Stimulated activated naive CD8-positive, alpha-beta T cell treated with anti-CD3 and anti-CD28 coated beads, Interleukin-15, Interleukin-2, amounts not matched to agents 100 ng/mL and 50 ng/mL, for 24 hours (primary cell): ENCODE results near the gene LEFTY1.
A peak's percentile ranks its signal among the peaks of the same experiment; 100 is the strongest.
"Not testable (repeated sequence)": the region's sequence is repeated elsewhere in the genome, so short reads cannot be mapped to it uniquely, and the experiment has no call there.

ENCODE experiments used
- H3K27ac Mint-ChIP-seq: one replicate; pipeline ENCODE4 v1.8.0; 2021; ENCODE audit warnings: mild to moderate bottlenecking, mixed read lengths
- H3K27me3 Mint-ChIP-seq: one replicate; pipeline ENCODE4 v1.8.0; 2021; ENCODE audit warnings: mixed read lengths
- H3K36me3 Mint-ChIP-seq: one replicate; pipeline ENCODE4 v1.8.0; 2021; ENCODE audit warnings: low read depth, mixed read lengths
- H3K4me1 Mint-ChIP-seq: one replicate; pipeline ENCODE4 v1.8.0; 2021; ENCODE audit warnings: low read depth, mixed read lengths
- H3K4me3 Mint-ChIP-seq: one replicate; pipeline ENCODE4 v1.8.0; 2021; ENCODE audit warnings: mild to moderate bottlenecking, mixed read lengths
- H3K9me3 Mint-ChIP-seq: one replicate; pipeline ENCODE4 v1.8.0; 2021; ENCODE audit warnings: mixed read lengths

Gene LEFTY1

DNA sequence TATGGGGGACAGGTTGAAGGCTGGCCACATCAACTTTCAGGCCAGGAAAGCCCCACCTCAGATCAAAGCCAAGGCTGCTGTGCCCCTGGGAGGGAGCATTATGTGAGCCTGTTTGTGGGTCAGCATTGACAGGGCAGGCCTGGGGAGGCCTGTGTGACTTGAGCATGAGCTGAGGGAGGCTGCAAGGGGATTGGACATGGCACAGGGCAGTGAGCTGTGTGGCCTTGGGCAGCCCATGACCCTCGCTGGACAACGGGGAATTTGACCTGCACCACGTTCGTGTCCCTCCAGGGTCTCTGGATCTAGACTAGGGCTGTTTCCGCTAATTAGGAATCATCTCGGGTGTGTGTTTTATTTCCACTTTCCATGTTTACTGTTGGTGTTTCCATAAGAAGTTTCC is 17.5 kb upstream of the LEFTY1 start:
- no peaks in the 10 kb centered on the region for H3K9me3 Mint-ChIP-seq
- H3K27ac Mint-ChIP-seq: no peak overlapping the region
- H3K27me3 Mint-ChIP-seq: no peaks in the 10 kb centered on the region
- H3K36me3 Mint-ChIP-seq: no peaks in the 10 kb centered on the region
- no peak overlapping the region for H3K4me3 Mint-ChIP-seq
- H3K4me1 Mint-ChIP-seq: peaks cover 28% of the 10 kb centered on the region

GRCh38 chr1:225903623-225904022 is 14.7 kb upstream of the LEFTY1 start:
- Mint-ChIP-seq H3K4me1 (peaks cover 18% of the 10 kb centered on the region), H3K4me3 (no peak overlapping the region), H3K27ac (no peak overlapping the region), H3K36me3 (no peaks in the 10 kb centered on the region), H3K9me3 (no peaks in the 10 kb centered on the region), H3K27me3 (no peaks in the 10 kb centered on the region)

DNA sequence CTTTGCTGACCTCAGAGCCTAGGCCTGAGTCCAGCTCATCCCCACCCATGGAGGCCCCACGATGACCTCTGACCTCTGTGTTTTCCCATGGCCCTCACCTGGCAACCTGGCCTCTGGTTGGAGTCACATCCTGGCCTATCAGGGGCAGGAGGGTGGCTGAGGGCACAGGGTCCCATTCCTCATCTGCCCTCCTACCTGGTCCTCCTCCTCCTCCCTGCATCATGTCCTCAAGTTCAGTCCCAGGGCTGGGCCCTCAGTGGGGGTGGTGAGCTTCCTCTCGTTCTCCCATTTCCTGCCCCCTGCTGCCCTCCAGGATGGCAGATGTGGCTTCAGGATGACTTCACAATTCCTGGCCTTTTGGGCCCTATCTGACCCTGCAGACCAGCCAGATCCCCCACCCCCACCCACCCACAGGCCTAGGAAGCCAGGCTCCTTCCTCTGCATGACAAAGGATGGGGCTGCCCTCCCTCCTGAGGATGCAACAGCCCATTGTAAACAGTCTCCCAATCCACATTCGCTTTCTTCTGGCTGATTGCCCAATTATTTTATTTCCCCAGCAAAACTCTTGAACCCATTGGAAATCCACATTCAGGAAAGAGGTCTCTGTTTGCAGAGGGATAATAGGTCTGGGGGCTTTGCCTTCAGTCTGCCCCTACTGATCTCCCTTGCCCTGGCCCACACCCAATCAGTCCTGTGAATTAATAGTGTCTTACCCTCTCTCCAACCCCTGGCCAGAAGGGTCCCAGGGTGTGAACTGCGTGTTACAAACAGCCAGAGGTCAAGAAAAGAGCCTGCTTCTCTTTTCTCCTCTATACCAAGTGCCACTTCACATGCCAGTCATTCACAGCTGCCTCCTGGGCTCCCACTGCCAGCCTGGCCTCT is 10.3 kb upstream of the LEFTY1 start:
- no peaks in the 10 kb centered on the region for H3K36me3 Mint-ChIP-seq
- no peaks in the 10 kb centered on the region for H3K9me3 Mint-ChIP-seq
- H3K27ac Mint-ChIP-seq: no peak overlapping the region
- H3K27me3 Mint-ChIP-seq: no peaks in the 10 kb centered on the region
- no peak overlapping the region for H3K4me3 Mint-ChIP-seq
- H3K4me1 Mint-ChIP-seq: peaks cover 38% of the 10 kb centered on the region

DNA sequence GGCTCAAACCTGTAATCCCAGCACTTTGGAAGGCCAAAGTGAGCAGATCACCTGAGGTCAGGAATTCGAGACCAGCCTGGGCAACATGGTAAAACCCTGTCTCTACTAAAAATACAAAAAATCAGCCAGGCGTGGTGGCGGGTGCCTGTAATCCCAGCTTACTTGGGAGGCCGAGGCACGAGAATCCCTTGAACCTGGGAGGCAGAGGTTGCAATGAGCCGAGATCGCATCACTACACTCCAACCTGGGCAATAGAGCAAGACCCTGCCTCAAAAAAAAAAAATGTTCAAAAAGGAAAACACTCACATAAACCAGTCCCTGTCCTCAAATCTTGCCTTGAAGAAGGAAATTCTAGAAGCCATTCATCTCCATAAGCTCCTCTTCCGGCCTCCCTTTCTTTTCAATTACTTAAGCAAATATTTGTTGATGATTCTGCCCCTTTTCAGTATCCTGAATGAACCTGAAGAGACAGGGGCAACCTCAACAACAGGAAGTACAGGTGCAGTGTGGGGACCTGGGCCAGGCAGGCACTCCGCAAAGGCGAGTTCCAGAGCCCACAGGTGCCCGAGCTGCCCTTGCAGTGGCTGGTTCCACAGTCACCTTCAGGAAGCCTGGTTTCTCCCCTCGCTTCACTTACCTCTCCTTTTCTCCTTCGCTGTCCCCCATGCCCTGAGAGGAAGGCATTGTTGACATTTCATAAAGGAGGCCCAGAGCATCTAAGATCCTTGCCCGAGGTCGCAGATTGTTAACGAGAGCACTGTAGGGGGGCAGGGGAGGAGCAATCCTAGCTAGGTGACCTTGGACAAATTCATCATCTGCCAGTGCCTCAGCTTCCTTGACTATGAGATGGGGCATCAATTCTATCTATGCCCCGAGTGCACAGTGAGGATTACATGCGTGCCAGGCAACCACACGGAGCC is 8.9 kb upstream of the LEFTY1 start:
- peak overlapping the region; percentile 82 for H3K27ac Mint-ChIP-seq
- peak overlapping the region; percentile 41 for H3K4me3 Mint-ChIP-seq
- no peaks in the 10 kb centered on the region for H3K27me3 Mint-ChIP-seq
- no peaks in the 10 kb centered on the region for H3K36me3 Mint-ChIP-seq
- H3K4me1 Mint-ChIP-seq: peaks cover 38% of the 10 kb centered on the region
- H3K9me3 Mint-ChIP-seq: no peaks in the 10 kb centered on the region

- peak overlapping the region; percentile 82 for H3K27ac Mint-ChIP-seq
- H3K9me3 Mint-ChIP-seq: no peaks in the 10 kb centered on the region
- no peaks in the 10 kb centered on the region for H3K27me3 Mint-ChIP-seq
- peaks cover 38% of the 10 kb centered on the region for H3K4me1 Mint-ChIP-seq
- no peaks in the 10 kb centered on the region for H3K36me3 Mint-ChIP-seq
- peak overlapping the region; percentile 37 for H3K4me3 Mint-ChIP-seq
Observed at GRCh38 chr1:225896937-225897549, 8.1 kb upstream of the LEFTY1 start.

GRCh38 chr1:225896494-225896893 is 7.5 kb upstream of the LEFTY1 start:
- no peaks in the 10 kb centered on the region for H3K27me3 Mint-ChIP-seq
- peak overlapping the region; percentile 15 for H3K4me3 Mint-ChIP-seq
- no peaks in the 10 kb centered on the region for H3K9me3 Mint-ChIP-seq
- H3K4me1 Mint-ChIP-seq: peaks cover 42% of the 10 kb centered on the region
- H3K27ac Mint-ChIP-seq: peak overlapping the region; percentile 82
- no peaks in the 10 kb centered on the region for H3K36me3 Mint-ChIP-seq

DNA sequence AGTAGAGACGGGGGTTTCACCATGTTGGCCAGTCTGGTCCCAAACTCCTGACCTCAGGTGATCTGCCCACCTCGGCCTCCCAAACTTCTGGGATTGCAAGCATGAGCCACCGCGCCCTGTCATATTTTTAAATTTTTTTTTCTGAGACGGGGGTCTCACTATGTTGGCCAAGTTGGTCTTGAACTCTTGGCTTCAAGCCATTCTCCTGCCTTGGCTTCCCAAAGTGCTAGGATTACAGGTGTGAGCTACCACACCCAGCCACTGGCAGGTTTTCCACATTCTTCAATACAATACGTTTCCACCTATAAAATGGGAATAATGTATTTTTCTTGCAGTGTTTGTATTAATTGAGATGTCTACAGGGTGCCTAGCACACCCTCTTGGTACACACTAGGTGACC is 3.4 kb upstream of the LEFTY1 start:
- no peaks in the 10 kb centered on the region for H3K9me3 Mint-ChIP-seq
- H3K36me3 Mint-ChIP-seq: no peaks in the 10 kb centered on the region
- no peak overlapping the region for H3K4me3 Mint-ChIP-seq
- peaks cover 25% of the 10 kb centered on the region for H3K4me1 Mint-ChIP-seq
- H3K27me3 Mint-ChIP-seq: no peaks in the 10 kb centered on the region
- no peak overlapping the region for H3K27ac Mint-ChIP-seq

- H3K27ac Mint-ChIP-seq: peak overlapping the region; percentile 36
- no peaks in the 10 kb centered on the region for H3K36me3 Mint-ChIP-seq
- no peaks in the 10 kb centered on the region for H3K9me3 Mint-ChIP-seq
- H3K4me3 Mint-ChIP-seq: no peak overlapping the region
- H3K4me1 Mint-ChIP-seq: peaks cover 16% of the 10 kb centered on the region
- H3K27me3 Mint-ChIP-seq: no peaks in the 10 kb centered on the region
Observed at GRCh38 chr1:225891229-225891972, 2.5 kb upstream of the LEFTY1 start.

- H3K4me1 Mint-ChIP-seq: peaks cover 9% of the 10 kb centered on the region
- no peaks in the 10 kb centered on the region for H3K36me3 Mint-ChIP-seq
Observed at GRCh38 chr1:225890346-225891228, 1.6 kb upstream of the LEFTY1 start.

DNA sequence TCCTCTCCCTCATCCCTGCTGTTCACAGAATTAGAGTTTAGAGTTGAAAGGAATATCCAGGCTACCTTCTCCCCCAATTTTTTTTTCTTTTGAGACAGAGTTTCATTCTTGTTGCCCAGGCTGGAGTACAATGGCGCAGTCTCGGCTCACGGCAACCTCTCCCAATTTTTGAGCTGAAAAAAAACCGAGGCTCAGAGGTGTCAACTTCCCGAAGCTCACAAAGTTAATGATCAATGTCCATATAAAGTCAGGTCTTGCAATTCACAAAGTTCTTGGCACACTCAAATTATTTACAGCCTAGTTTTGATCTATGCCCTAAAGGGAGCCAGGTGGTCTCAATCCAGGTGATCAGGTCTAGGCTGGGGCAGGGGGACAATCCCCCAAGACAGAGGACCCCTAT is 797 bp upstream of the LEFTY1 start:
- no peaks in the 10 kb centered on the region for H3K27me3 Mint-ChIP-seq
- no peak overlapping the region for H3K4me3 Mint-ChIP-seq
- H3K36me3 Mint-ChIP-seq: no peaks in the 10 kb centered on the region
- H3K9me3 Mint-ChIP-seq: no peaks in the 10 kb centered on the region
- peaks cover 9% of the 10 kb centered on the region for H3K4me1 Mint-ChIP-seq
- H3K27ac Mint-ChIP-seq: peak overlapping the region; percentile 5

More at GRCh38 chr1:225890346-225891228, 1.6 kb upstream of the LEFTY1 start:
- Mint-ChIP-seq H3K27ac (no peak overlapping the region), H3K4me3 (no peak overlapping the region), H3K27me3 (no peaks in the 10 kb centered on the region), H3K9me3 (no peaks in the 10 kb centered on the region)

GRCh38 chr1:225888289-225888897 is 553 bp downstream of the LEFTY1 start:
- Mint-ChIP-seq H3K4me3 (no peak overlapping the region), H3K9me3 (no peaks in the 10 kb centered on the region), H3K27ac (no peak overlapping the region), H3K4me1 (peaks cover 15% of the 10 kb centered on the region), H3K36me3 (no peaks in the 10 kb centered on the region), H3K27me3 (no peaks in the 10 kb centered on the region)

DNA sequence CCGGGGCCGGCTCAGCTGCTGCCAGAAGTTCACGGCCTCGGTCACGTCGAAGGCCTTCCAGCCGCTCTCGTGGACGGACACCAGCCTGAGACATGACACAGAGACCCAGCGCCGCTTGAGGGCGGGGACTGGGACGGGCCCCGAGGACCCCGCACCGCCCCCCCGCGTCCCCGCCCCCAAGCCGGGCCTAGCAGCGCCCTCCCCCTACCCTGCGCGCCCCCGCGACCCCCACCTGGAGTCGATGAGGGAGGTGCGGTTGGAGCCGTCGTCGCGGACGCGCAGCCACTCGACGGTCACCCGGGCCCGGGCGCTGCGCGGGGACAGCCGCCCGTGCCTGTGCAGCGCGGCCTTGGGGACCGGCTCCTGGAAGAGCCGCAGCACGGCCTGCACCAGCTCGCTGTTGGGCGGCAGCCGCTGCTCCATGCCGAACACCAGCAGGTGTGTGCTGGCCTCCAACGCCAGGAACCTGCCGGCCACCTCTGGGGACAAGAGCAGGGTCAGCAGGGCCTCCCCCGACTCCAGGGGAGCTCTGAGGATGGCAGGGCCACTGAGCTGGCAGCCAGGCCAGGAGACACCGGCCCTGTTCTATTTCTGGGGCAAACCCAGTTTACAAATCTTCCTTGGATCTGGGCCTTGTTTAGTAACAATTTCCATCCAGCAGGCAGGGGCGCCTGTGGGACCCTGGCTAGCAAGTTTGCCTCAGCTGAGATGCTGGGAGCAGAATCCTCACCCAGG is 1.2 kb downstream of the LEFTY1 start:
- H3K9me3 Mint-ChIP-seq, H3K36me3 Mint-ChIP-seq, H3K4me3 Mint-ChIP-seq, H3K27ac Mint-ChIP-seq, H3K27me3 Mint-ChIP-seq: not testable (repeated sequence)
- peaks cover 19% of the 10 kb centered on the region for H3K4me1 Mint-ChIP-seq

GRCh38 chr1:225887030-225887314 is 2.0 kb downstream of the LEFTY1 start:
- no peak overlapping the region for H3K4me3 Mint-ChIP-seq
- peaks cover 19% of the 10 kb centered on the region for H3K4me1 Mint-ChIP-seq
- H3K36me3 Mint-ChIP-seq: no peaks in the 10 kb centered on the region
- no peak overlapping the region for H3K27ac Mint-ChIP-seq
- H3K27me3 Mint-ChIP-seq: no peaks in the 10 kb centered on the region
- no peaks in the 10 kb centered on the region for H3K9me3 Mint-ChIP-seq
